GM18867 (cell line): ENCODE measurements around the gene ZNF117.
A peak's percentile ranks its signal among the peaks of the same experiment; 100 is the strongest.
"Not testable (repeated sequence)": the region's sequence is repeated elsewhere in the genome, so short reads cannot be mapped to it uniquely, and the experiment has no call there.

Source experiments
- ATAC-seq: cut with Tn5 transposase; IDR thresholded peaks from one replicate; pipeline ENCODE4 v1.9.1; 2021; ENCODE audit warnings: mild to moderate bottlenecking, moderate library complexity; ENCODE audit not compliant: unreplicated experiment

The ZNF117 gene

DNA sequence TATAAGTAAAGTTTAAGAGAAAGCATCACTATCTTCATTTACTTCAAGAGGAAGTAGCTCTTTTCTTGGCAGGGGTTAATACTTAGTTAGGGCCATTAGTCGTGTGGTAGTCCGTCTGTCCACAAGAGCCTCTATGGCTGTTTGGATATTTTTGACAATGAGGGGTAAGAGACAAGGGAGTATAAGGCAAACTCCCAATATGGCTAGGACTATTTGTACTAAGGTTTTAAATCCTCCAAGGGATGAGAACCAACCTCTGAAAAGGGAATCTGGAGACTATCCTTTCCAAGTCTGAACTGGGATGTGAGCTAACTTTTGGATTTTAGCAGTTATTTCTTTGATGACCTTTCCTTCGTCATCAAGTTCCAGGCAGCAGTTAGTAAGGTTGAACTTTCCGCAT is at the start of gene ZNF117:
Gene ZNF117, minus strand, starts transcription at position 101 of the 400 bp plus-strand sequence.
- ATAC-seq = no peak

DNA sequence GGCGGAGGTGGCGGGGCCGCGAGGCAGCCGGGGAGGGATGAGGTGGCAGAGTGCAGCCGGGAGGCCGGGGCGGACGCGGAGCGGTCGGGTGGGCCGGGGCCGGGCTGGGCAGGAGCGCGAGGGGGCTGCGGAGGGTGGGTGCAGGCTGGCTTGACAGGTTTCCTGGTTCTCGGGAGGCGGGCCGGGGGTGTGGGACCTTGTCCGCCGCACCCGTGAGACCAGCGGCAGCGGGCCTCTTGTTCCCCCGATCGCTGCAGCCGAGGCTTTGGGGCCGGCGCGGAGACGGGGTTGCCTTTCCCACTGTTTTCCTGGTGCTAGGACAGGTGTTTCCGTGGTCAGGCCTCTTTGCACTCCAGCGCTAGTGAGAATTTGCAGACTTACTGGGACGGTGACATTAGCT is 47.9 kb upstream of the ZNF117 start:
- peak; percentile 19 for ATAC-seq

DNA sequence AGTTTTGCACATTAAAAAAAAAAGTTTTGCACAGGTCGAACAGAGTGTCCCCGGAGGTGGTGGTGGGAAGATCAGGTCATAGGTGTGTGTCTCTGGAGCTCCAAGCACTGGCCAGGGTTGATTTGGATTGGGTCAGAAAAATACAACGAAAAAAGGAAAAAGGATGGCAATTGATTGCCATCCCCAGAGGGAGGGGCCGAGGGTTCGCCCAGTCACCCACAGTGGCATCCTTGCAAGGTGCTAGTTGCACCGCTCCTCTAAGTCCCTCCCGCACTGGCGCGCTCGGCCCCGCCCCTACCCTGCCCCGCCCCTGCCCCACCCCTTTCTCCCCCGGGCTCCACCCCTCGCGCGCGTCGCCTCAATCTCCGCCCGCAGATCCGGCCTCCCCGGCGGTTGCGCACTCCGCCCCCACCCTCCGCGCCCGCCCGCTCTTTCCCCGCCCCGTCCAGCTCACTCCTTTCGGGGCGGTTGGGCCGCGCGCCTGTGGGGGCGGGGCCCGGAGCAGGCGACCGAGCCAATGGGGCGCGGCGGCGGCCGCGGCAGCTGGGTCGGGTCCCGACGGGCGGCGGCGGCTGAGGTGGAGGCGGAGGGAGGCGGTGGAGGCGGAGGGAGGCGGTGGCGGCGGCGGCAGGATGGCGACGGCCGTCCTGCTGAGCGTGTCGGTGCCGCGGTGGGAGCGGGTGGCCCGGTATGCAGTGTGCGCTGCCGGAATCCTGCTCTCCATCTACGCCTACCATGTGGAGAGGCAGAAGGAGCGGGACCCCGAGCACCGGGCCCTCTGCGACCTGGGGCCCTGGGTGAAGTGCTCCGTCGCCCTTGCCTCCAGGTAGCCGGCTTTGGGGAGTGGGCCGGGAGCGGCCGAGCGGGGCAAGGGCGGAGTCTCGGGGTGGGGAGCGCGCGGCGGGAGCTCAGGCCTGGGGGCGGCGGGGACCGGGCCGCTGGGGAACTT is 47.2 kb upstream of the ZNF117 start:
- peak; percentile 91 for ATAC-seq

DNA sequence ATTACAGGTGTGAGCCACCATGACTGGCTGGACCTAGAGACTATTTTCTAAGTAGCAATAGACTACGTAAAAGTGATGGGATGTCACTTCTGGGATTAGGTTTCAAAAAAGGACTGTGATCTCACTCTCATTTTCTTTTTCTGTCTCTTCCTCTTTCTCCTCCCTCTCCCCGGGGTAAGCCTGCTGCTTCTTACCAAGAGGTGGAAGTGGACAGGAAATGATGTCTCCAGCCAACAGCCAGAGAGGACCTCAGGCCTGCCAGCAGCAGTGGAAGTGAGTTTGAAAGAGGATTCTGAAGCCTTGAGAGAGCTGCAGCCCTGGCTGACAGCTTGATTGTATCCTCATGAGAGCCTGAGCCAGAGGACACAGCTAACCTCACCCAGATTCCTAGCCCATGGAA is 45.7 kb upstream of the ZNF117 start:
- not testable (repeated sequence) for ATAC-seq

DNA sequence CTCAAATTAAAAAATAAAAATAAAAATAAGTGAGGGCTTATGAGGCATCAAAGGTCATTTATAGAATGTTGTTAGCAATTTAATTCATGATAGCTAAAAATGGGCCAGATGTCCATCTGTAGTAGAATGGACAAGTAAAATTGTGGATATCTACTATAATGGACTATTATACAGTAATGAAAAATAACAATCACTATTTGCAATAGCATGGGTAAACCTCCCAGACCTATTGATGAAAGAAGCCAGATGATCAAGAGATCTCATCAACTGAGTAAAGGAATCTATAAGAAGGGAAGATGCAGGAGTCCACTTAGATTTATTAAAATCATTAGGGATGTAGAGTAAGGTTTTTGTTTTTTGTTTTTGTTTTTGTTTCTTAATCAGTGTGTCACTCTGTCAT is 44.6 kb upstream of the ZNF117 start:
- ATAC-seq = not testable (repeated sequence)

DNA sequence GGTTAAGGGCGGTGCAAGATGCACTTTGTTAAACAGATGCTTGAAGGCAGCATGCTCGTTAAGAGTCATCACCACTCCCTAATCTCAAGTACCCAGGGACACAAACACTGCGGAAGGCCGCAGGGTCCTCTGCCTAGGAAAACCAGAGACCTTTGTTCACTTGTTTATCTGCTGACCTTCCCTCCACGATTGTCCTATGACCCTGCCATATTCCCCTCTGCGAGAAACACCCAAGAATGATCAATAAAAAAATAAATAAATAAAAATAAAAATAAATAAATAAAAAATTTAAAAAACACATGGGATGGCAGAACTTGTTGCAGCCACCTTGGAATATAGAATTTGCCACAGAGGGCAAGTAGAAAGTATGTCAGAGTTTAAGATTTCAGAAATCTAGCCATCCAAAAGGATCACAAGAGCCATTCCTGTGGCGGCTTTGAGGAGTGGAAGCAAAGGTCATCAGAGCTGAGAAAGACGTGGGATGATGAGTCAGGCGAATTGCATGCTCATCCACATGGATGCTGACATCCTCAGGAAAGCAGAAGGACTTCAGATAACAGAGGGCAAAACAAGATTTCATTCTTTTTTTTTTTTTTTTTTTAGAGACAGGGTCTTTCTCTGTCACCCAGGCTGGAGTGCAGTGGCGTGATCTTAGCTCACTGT is 43.4 kb upstream of the ZNF117 start:
- not testable (repeated sequence) for ATAC-seq

DNA sequence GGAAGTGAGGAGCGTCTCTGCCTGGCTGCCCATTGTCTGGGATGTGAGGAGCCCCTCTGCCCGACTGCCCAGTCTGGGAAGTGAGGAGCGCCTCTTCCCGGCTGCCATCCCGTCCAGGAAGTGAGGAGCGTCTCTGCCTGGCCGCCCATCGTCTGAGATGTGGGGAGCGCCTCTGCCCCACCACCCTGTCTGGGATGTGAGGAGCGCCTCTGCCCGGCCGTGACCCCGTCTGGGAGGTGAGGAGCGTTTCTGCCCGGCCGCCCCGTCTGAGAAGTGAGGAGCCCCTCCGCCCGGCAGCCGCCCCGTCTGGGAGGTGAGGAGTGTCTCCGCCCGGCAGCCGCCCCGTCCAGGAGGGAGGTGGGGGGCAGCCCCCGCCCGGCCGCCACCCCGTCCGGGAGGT is 42.6 kb upstream of the ZNF117 start:
- ATAC-seq = not testable (repeated sequence)

DNA sequence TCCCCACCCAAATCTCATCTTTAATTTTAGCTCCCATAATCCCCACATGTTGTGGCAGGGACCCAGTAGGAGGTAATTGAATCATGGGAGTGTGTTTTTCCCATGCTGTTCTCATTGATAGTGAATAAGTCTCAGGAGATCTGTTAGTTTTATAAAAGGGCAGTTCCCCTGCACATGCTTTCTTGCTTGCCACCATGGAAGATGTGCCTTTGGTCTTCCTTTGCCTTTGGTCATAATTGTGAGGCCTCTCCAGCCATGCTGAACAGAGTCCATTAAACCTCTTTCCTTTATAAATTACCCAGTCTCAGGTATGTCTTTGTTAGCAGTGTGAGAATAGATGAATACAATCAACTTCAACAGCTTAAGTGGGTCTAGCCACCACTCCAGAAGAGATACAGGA is 34.2 kb upstream of the ZNF117 start:
- not testable (repeated sequence) for ATAC-seq

DNA sequence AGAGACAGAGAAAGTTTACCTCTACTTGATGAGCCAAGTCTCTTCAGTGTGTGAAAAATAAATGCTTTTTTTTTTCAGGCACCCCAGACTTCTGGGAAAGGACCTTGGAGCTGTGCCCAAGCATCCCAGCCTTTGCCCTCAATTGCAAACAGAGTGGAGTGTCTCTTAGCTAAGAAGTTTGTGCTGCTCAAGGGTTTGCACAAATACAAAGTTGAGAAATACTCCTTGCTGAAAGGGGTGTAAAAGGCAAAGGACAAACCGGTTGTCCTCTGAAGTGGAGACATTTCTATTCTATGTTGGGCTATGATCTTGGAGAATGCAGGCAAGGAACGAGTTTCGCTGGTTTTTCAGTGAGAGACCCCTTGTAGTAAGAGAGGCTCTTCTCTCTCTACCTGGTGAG is 30.1 kb upstream of the ZNF117 start:
- ATAC-seq = not testable (repeated sequence)

DNA sequence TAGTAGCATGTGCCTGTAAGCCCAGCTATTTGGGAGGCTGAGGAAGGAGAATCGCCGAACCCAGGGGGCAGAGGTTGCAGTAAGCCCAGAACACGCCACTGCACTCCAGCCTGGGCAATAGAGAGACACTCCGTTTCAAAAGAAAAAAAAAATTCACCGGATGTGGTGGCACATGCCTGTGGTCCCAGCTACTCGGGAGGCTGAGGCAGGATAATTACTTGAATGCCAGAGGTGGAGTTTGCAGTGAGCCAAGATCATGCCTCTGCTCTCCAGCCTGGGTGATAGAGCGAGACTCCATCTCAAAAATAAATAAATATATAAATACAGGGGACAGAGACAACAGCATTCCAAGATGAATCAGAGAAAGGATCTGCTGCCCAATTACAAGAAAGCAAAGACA is 19.0 kb upstream of the ZNF117 start:
- ATAC-seq = not testable (repeated sequence)

DNA sequence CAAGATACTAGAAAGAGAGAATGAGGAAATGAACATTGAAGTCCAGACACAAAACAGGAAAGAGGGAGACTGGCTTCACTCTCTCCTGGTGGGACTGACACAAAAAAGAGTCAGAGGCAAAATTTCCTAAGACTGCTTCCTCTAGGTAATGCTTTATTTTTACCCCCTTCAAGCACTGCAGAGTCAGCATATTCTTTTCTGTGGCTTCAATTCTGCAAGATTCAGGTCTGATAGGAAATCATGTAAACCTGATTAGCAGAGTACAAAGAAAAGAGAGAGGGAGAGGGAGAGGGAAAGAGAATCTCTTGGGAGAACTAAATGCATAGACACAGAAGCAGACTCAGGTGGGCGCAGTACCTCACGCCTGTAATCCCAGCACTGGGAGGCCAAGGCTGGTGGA is 18.6 kb upstream of the ZNF117 start:
- not testable (repeated sequence) for ATAC-seq

DNA sequence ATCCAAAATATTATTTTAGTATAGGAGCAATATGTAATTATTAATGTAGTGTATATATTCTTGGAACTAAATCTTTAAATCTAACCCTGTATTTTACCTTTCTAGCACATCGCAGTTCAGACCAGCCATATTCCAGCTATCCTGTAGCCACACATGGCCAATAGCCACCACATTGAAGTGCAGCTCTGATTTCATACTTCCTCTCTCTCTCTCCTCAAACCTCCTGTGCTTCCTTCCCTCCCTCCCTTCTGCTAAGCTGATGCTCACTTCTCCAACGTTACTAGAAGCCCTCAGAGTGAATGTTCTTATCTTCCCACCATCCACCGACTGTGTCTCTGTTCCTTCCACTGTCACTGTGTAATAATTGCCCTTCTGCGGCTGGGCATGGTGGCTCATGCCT is 16.2 kb upstream of the ZNF117 start:
- ATAC-seq = not testable (repeated sequence)

DNA sequence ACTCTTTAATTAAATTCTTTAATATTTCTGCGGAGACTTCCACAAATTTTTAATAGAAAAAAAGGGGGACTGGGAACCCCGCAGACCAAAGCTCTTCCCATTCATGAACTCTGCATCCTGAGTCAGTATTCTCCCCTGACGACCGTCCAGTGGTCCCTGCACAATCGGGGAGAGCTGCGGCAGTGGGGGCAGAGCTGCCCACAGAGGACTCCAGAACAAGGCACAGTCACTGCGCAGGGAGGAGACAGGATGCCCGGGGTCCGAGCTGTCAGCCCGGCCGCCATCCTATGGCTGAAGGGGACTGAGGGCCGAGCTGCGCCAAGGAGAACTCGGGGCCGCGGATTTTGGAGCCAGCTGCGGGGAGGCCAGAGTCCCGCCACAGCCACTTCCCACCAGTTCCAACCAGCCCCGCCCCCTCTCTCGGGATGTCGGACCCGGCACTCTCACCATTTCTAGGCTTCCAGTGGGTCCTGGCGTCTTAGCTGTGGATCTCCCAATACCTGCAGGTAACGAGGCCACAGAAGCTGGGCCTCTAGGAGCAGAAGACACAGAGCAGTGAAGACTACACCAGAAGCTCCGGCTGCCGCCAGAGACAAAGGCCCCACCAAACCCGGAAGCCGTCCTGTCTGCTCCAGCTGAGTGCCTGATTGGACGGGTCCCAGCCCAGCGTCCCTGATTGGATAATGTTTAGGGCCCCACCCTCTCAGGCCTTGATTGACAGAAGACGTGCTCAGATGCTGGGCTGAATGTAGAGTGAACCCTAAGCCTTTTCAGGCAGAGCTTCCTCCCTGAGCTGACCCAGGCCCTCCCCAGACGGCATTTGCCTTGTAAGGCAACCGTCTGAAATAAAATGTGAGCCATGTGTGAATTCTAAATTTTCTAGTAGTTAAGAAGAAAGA is 15.5 kb upstream of the ZNF117 start, which contains the start of gene ERV3-1:
Gene ERV3-1, minus strand, starts transcription at position 594 of the 899 bp plus-strand sequence. CDS start 13,661 bp downstream, outside the sequence.
- ATAC-seq = peak; percentile 100

DNA sequence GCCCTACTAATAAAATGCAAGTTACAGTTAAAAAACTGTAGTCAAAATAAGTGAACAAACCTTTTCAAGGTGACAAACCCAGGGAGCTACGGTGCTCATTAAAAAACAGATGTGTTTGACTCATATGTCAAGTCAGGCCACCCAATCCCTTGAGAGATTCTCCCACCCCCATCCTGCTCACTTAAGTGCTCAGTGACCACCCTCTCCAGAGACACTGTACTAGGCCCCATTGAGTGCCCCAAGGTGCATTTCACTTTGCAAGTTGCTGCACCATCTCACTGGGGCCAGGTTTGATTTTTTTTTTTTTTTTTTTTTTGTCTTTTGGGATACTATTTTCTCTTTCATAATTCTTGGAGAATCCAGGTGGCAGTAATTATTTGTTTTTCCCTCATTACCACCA is 13.7 kb upstream of the ZNF117 start:
- ATAC-seq = no peak

DNA sequence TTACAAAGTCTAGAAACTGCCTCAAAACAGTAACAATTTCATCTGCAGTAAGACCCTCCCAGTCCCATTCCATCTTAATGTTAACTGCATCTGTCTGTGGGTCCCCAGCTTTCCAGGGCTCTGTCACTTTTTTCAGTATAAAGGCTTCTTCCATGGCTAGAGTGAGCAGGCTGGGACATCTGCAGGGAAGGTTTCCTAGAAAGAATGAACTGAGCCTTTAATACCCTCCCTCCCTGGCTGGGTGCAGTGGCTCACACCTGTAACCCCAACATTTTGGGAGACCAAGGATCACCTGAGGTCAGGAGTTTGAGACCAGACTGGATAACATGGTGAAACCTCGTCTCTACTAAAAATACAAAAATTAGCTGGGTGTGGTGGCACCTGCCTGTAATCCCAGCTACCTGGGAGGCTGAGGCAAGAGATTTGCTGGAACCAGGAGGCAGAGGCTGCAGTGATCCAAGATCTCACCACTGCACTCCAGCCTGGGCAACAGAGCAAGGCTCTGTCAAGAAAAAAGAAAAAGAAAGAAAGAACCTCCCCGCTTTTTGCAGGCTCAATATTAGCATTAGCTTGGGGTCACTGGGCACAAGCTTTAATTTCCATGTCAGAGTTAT is 12.2 kb upstream of the ZNF117 start:
- ATAC-seq = no peak

DNA sequence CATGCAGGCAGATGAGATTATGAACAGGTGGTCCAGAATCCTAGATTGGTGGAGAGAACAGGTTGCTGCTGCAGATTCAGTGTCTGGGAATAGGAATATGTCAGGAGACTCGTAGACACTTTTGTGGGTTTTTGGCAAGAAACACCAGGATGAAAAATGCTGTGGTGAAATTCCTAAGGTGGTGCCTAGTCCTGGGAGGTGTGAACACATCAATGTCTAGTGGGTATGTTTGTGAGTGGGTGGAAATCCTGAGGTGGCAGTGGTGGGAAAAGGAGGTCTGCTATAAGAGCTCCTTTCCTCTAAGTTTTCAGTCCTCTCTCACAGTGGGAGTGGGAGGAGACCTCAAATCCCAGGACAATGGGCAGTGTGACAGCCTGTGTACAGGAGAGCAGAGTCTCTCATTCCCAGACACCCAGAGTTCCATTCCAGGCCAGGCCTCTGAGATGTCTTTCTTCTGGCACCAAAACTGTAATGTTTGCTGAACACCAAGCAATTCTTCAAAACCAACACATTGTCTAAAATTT is 10.5 kb upstream of the ZNF117 start:
- no peak for ATAC-seq

DNA sequence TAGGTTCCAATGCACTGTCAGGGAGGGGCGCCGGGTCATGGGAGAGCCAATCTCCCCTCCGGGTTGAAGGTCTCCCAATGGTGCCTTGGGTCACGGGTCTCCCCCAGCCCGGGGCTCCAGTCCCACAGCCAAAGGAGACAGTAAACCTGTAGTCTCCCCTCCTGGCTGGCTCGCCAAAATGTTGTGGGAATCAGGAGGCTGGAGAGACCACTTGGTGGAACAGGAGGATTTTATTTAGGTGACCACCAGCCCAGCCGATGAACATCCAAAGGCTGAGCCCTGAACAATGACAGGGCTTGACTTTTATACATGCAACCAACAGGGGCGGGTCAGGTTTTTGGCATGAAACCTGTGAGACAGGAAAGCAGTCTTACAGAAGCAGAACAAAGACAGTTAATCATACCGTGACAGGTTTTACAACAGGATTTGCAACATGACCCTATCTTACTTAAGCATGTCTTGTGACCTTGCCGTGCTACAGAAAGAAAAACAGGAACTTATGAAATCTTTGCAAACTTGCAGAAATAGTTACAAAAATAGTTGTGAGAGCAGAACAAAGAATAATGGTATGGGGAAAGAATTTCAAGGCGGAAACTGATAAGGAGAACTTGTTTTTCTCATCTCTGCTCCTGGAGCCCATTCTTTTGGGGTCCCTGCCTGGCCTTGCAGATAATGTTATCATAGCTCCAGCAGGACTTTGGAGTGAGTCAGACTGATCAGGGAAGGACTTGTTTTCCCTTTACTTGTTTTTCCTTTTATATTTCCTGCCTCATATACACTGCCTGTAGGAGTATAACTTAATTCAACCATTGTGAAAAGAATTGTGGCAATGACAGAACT is 8.5 kb upstream of the ZNF117 start:
- peak; percentile 47 for ATAC-seq

DNA sequence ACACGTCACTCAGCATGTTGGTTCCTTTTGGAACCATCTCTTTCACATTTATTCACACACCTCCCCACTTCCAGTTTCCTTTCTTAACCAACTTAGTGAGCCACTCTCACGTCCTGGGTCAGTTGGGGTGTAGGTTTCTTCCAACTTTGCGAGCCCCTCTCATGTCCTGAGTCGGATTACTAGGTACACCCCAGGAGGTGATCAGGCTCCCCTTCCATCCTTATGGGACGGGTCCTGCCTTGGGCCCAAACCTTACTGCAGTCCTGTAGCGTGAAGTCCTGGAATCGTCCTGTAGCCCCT is 8.0 kb upstream of the ZNF117 start:
- no peak for ATAC-seq

DNA sequence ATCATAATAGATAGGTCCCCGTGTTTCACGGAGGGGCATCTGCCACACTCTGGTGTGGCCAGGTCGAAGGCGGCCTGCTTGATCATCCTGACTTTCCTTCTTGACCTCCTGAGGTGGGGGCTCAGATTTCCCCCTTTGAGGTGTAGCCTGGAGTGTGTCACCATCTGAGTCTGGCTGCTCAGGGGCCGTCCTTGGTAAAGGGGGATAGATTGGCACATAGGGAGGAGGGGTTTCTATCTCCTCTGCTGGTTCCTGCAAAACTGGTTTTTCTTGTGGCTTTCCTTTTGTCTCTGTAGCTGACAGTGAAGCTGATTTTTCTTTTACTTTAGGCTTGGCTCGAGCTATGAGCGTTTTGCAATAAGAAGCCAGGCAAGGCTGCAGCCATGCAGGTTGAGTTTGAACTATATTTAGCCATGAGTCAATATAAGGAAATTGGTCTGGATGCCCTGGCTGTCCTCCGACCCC is 7.1 kb upstream of the ZNF117 start:
- no peak for ATAC-seq
